GM21786 (cell line): ENCODE data around the gene SPDYE4.
"Not testable (repeated sequence)": the region's sequence is repeated elsewhere in the genome, so short reads cannot be mapped to it uniquely, and the experiment has no call there.

Source experiments
- ATAC-seq: cut with Tn5 transposase; IDR thresholded peaks from one replicate; pipeline ENCODE4 v1.9.1; 2021; ENCODE audit not compliant: unreplicated experiment

The SPDYE4 gene, protein sequence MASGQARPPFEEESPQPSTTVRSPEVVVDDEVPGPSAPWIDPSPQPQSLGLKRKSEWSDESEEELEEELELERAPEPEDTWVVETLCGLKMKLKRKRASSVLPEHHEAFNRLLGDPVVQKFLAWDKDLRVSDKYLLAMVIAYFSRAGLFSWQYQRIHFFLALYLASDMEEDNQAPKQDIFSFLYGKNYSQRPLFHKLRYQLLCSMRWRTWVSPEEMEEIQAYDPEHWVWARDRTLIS

GRCh38 chr17:8758137-8758596 is at the start of gene SPDYE4:
TSS of gene SPDYE4 (minus strand) at chr17:8758546. CDS start at chr17:8758382, 164 bp downstream.
- no peak for ATAC-seq

DNA sequence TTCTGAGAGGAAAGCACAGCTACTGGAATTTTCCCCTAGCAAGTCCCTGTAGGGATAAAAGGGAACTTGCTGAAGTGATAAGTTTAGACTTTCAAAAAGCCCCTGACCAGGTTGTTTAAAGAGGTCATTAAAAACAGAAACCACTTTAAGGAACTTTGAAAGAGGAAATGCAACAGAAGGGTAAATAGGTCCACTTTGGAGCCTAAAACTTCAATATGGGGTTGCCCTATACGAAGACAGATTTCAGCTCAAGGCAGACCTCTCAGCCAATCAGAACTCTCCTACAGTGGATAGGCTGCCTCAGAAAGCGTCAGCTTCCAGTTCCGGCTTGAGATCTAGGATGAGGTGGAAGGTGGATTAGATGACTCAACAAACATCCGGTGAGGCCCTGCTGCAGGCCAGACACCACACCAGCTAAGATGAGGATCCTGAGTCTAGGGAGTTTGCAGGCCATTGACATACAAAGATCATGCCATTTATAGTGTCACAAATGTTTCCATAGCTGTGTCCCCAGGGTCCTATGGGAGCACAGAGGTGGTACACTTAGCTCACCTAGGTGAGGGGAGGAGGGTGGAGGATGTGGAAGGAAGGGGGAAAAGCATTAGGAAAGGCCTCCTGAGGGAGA is 48.7 kb upstream of the SPDYE4 start:
- peak; percentile 91 for ATAC-seq

DNA sequence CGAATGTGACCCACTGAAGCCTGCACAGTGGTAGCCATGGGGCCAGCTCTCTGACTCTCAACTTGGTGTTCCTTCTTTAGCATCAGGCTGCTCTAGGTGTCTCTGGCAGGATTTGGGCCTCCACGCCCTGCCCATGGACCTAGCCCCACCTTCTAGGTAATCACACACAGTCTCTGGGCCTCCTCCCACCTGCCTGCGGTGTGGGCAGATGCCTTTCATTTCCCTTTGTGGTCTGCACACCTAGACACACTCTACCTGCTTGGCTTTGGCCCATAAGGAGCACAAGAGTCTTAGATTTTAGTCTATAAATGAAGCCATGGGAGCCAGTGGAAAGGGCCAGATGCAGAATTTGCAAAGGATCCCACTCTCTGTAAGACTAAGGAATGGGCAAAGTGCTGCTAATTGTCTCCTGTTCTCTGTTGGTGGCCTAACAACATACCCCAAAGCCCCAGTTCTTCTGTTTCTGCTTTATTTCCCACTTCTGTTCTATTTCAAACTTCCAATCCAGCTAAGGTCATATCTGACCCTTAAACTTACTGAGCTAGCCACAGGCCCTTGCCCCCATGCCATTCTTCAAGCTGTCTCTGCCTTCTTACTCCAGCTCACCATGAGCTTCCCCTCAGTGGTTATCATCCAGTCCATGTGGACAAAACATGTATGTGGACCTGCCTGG is 48.0 kb upstream of the SPDYE4 start:
- no peak for ATAC-seq

GRCh38 chr17:8805396-8805795 is 47.0 kb upstream of the SPDYE4 start:
- ATAC-seq, result not testable (repeated sequence)

DNA sequence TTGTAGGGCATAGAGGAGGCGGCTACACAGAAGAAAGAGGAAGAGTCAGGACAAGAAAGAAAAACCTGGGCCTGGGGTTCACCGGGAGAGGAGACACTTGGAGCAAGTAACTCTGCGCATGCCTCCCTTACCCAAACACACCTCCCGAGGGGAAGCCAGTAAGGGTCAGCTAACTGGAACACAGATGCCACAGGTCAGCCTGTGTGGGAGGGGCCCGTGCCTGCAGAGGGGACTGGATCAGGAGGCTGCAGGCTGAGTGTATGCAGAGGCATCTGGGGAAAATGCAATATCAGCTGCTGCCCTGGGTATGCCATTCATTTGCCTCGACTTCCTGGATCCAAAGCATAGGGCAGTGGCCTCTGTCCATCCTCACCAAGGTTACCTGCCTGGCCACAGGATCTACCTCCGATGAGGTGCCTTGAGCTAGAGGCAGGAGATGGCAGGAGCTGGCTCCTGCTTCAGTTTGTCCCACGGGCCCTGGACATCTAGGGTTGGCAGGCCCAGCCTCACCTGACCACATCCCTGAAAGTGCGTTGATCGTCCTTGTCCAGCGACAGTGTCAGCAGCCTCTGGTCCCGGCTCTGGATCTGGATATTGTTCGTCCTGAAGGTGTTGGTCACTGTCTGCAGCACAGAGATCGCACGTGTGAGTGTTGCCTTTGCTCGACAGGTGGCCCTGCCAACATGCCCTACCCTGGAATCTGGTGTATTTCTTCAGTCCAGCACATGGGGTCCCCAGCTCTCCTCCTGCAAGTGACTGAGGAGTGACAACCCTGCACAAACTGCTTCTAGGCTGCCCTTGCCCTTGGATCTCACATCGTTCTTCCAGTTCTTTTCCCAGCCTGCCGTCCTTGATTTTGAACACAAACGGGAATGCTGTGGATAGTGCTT is 45.4 kb upstream of the SPDYE4 start:
- no peak for ATAC-seq

GRCh38 chr17:8801135-8801840 is 42.9 kb upstream of the SPDYE4 start:
- no peak for ATAC-seq

GRCh38 chr17:8800656-8801055 is 42.3 kb upstream of the SPDYE4 start:
- ATAC-seq, result no peak

DNA sequence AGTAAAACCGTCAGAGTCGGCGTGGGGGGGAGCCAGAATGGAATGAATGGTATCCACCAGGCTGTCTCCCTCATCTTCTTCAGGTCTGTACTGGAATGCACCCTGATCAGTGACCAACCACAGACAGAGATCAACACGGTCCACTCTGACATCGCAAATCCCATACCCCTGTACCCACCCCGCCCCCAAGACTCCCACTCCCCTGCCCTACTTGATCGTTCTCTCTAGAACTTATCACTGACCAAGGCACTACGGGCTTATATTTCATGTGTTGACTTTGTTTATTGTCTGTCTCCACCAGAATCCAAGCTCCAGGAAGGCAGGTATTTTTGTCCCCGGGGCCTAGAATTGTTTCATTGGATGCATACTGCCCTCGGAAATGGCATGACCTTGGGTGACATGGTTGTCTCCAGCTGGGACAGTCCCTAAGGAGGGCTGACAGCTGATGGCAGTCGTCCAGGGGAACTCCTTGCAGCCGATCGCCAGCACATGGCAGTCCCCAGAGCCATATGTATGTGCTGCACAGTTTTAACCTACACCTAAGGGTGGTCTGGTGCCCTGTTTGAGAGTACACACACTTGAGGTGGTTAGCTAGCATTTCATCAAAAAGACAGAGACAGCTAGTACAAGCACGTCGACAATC is 41.3 kb upstream of the SPDYE4 start:
- no peak for ATAC-seq

DNA sequence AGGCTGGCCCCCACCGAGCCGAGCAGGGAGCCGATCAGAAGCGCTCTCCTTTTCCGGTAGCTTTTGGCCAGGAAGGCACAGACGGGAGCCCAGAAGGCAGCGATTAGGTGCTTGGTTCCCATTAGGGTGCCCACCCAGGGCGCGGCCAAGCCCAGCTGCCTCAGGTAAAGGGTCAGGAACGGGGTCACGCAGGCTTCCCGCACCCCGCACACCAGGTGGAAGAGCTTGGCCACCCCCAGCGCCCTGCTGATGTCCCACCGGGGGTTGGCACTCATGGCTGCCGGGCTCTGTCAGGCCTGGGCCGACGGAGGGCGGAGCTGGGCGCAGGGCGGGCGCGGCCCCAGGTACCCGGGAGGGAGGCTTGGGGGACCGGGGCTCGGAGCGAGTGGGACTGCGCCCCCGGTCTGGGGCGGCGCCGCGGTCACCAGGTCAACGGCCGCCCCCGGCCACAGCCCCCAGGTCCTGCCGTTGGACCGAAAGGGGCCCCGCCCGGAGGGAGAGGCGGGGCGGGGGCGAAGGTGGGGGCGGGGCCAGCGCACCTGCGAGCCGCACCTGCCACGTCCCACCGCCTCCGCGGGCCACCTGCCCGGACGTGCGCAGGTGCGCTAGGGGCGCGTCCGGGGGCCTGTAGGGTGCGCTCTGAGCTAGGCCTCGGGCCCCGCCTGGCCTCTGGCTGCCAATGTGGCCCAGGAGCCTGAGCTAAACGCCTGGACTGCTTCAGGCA is 40.7 kb upstream of the SPDYE4 start, which contains the start of gene MFSD6L:
MFSD6L (minus strand) TSS at position 520 of the 724 bp plus-strand sequence; CDS start at position 275, 245 bp downstream.
- ATAC-seq, result no peak

DNA sequence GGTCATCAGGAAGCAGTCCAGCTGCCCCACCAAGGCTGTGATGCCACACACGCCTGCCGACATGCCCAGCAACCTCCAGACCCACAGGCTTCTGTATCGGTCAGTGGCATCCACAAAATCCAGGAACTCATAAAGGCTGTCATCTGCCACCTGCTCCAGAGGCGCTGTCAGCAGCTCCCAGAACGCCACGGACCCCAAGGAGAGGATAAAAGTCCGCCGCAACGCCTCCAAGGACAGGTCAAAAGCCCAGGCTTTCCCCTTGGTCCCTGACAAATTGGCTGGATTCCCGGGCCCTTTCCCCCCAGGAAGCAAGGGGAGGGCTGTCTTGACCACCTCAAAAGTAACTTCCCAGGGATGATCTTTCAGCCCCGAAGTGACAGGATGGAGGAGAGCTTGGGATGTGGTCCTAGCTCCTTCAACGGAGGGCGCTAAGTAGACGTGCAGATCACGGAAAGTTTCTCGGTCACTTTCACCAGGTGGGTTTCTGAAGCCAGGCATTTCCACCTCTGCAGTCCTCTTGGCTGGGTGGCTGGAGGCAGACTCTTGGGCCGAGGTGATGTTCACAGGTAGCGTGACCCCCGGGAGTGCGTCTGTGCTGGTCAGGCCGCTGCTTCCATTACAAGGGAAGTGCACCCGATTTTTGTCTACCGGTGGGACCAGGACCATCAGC is 40.0 kb upstream of the SPDYE4 start:
- no peak for ATAC-seq

DNA sequence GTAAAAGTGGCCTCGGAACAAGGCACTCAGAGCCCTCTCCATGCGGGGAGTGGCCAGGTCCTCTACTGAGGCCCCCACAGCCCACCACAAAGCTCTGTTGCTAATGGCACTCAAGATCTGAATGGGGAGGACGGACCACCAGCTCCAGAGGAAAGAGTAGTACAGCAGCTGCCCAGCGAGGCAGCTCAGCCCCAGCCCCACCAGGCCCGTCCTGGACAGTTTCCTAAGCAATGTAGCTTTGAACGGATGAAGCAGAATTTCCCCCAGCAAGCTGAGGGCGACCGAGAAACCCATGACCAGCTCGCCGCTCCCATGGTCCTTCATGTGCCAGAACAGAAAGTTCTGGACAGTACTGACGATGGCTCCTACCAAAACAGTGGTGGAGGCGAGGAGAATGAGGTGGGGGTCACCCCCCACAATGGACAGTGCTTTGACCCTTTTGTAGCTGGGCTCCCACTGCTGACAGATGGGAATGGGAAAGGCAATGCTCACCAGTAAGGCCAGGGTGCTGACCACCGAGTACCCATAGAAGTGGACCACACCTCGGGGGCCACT is 39.4 kb upstream of the SPDYE4 start:
- no peak for ATAC-seq

GRCh38 chr17:8794636-8795035 is 36.3 kb upstream of the SPDYE4 start:
- no peak for ATAC-seq

DNA sequence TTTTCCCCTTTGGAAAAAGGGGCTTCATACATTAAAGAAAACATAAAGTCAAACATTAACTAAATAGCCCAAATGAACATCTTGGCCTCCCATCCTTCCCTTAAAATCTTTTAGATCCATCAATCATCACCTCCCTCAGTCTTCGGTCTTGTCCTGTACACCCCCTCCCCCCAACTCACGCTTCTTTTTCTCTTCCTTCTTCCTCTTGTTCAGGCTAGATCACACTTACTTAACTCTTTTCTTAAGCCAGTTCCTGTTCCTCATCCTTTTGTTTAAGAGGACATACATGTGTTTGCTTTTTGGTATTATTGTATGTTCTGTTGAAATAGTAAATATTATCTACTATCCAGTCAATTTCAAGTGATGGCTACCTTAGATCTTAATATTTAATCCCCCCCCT is 35.3 kb upstream of the SPDYE4 start:
- no peak for ATAC-seq

DNA sequence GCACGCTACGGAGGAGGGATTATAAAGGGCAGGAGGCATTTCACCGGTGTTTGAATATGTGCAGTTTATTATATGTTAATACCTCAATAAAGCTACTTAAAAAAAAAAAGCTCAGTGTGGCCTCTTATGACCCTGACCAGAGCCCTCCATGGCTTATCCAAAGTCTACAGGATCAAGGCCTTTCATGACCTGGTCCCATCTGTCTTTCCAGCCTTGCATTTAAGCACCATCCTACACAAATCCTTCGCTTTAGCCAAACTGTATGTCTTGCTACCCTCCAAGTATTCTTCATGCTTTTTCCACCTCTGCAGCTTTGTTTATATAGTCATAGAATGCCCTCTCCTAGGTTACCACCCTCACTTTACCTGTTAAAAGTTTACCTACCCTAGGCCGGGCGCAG is 34.3 kb upstream of the SPDYE4 start:
- ATAC-seq, result no peak

- no peak for ATAC-seq
These were observed 33.5 kb upstream of the SPDYE4 start for GRCh38 chr17:8791910-8792270.

DNA sequence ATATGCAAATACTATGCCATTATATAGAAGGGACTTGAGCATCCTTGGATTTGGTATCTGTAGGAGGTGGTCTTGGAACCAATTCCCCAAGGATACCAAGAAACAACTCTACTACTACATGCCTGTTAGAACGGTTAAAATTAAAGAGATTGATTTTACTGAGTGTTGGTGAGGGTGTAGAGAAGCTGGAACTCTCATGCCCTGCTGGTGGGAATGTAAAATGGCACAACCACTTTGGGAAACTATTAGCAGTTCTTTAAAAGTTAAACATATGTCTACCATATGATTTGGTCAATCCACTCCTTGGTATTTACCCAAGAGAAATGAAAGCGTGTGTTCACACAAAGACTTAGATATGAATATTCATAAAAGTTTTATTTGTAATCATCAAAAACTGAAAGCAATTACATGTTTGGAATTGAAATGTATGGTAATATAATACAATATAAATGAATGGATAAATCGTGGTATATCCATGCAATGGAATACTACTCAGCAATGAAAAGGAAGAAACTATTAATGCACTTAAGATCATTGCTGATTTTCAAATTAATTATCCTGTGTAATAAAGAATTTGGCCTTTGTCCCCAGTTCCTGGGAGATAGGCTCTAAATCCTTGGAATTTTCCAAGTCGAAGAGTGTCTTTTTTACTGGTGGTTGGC is 33.0 kb upstream of the SPDYE4 start:
- ATAC-seq, result no peak

GRCh38 chr17:8789743-8790142 is 31.4 kb upstream of the SPDYE4 start:
- ATAC-seq, result no peak

DNA sequence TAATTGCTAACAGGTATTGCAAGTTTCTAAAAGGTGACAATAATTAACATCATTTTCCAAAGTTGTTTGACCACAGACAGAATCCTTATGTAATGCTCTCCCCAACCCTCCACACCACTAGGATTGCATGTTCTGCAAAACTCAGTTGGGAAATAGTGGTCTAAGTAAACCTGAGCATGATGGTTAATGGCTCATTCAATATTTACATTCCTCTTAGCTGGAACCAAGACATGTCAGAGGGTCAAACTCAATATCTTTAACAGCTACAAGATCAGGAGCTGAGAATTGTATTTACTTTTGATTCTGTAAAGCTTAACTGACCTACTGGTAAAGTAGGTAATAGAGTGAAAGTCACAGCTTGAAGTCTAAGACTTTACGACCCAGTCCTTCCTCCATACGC is 30.7 kb upstream of the SPDYE4 start:
- ATAC-seq, result no peak
